Muscle layer of colon (tissue), 2 donors: ENCODE results near the gene ZNF652.
A peak's percentile ranks its signal among the peaks of the same experiment; 100 is the strongest.

Source experiments
- H3K27ac ChIP-seq: one replicate; pipeline ENCODE4 v1.7.0; 2013; ENCODE audit warnings: low read depth, mild to moderate bottlenecking, low read length, moderate library complexity
- H3K27me3 ChIP-seq, 2 donors: one replicate each; pipeline ENCODE4 v1.7.0; 2013; ENCODE audit warnings: low read length in 2 of 2, mild to moderate bottlenecking in 2 of 2; ENCODE audit not compliant: insufficient read depth in 2 of 2, control insufficient read depth in 1 of 2
- H3K36me3 ChIP-seq: one replicate; pipeline ENCODE4 v1.7.0; 2013; ENCODE audit warnings: mild to moderate bottlenecking, low read length; ENCODE audit not compliant: insufficient read depth
- H3K4me1 ChIP-seq: one replicate; pipeline ENCODE4 v1.7.0; 2013; ENCODE audit warnings: mild to moderate bottlenecking, low read length; ENCODE audit not compliant: insufficient read depth
- H3K4me3 ChIP-seq, 2 donors: one replicate each; pipeline ENCODE4 v1.7.0; 2013; ENCODE audit warnings: low read length in 2 of 2, low read depth in 1 of 2, mild to moderate bottlenecking in 1 of 2, moderate library complexity in 1 of 2
- H3K9ac ChIP-seq: one replicate; pipeline ENCODE4 v1.7.0; 2013; ENCODE audit warnings: low read length
- H3K9me3 ChIP-seq: one replicate; pipeline ENCODE4 v1.7.0; 2013; ENCODE audit warnings: mild to moderate bottlenecking, low read length
- donor health status: abdominal sarcoma.
- donor health status: Adenocarcinoma of cecum.

Gene ZNF652

GRCh38 chr17:49361902-49362722, at the start of gene ZNF652:
Gene ZNF652 (minus strand): TSS chr17:49362250. CDS start chr17:49317725, 44,525 bp downstream.
- no peaks in the 10 kb centered on the region for H3K27me3 ChIP-seq
- H3K4me3 ChIP-seq = peak within 1 kb of the TSS; percentile 90 to 93
- peaks cover 32% of the 10 kb centered on the region for H3K4me1 ChIP-seq
- no peaks in the 10 kb centered on the region for H3K36me3 ChIP-seq
- H3K27ac ChIP-seq = peak within 1 kb of the TSS; percentile 89
- peak within 1 kb of the TSS; percentile 55 for H3K9ac ChIP-seq
- no peaks in the 10 kb centered on the region for H3K9me3 ChIP-seq

GRCh38 chr17:49409066-49409465, 47.0 kb upstream of the ZNF652 start:
- Histone ChIP-seq H3K9ac (no peak overlapping the region), H3K36me3 (peaks cover 86% of the 10 kb centered on the region), H3K27me3 (no peaks in the 10 kb centered on the region), H3K9me3 (no peaks in the 10 kb centered on the region), H3K4me1 (peaks cover 18% of the 10 kb centered on the region), H3K27ac (no peak overlapping the region), H3K4me3 (no peak overlapping the region)

GRCh38 chr17:49407981-49408501, 46.0 kb upstream of the ZNF652 start:
- no peaks in the 10 kb centered on the region for H3K27me3 ChIP-seq
- no peak overlapping the region for H3K9ac ChIP-seq
- H3K36me3 ChIP-seq = peaks cover 90% of the 10 kb centered on the region
- no peak overlapping the region for H3K27ac ChIP-seq
- H3K9me3 ChIP-seq = no peaks in the 10 kb centered on the region
- H3K4me3 ChIP-seq = no peak overlapping the region
- H3K4me1 ChIP-seq = peaks cover 9% of the 10 kb centered on the region

- no peaks in the 10 kb centered on the region for H3K9me3 ChIP-seq
- H3K36me3 ChIP-seq = peaks cover 81% of the 10 kb centered on the region
- no peak overlapping the region for H3K9ac ChIP-seq
- H3K27ac ChIP-seq = no peak overlapping the region
- no peaks in the 10 kb centered on the region for H3K27me3 ChIP-seq
- no peak overlapping the region for H3K4me3 ChIP-seq
- peaks cover 9% of the 10 kb centered on the region for H3K4me1 ChIP-seq
Observed at GRCh38 chr17:49407086-49407485, 45.0 kb upstream of the ZNF652 start.

- Histone ChIP-seq H3K36me3 (peaks cover 75% of the 10 kb centered on the region), H3K27ac (no peak overlapping the region), H3K9me3 (no peaks in the 10 kb centered on the region), H3K4me1 (peaks cover 9% of the 10 kb centered on the region), H3K9ac (no peak overlapping the region), H3K4me3 (no peak overlapping the region), H3K27me3 (no peaks in the 10 kb centered on the region)
Observed at GRCh38 chr17:49406421-49407061, 44.5 kb upstream of the ZNF652 start.

GRCh38 chr17:49404906-49405305, 42.9 kb upstream of the ZNF652 start:
- H3K9ac ChIP-seq = no peak overlapping the region
- no peak overlapping the region for H3K27ac ChIP-seq
- H3K4me1 ChIP-seq = peaks cover 9% of the 10 kb centered on the region
- peaks cover 59% of the 10 kb centered on the region for H3K36me3 ChIP-seq
- no peaks in the 10 kb centered on the region for H3K27me3 ChIP-seq
- H3K4me3 ChIP-seq = no peak overlapping the region
- H3K9me3 ChIP-seq = no peaks in the 10 kb centered on the region

- no peak overlapping the region for H3K9ac ChIP-seq
- peaks cover 55% of the 10 kb centered on the region for H3K36me3 ChIP-seq
- no peaks in the 10 kb centered on the region for H3K27me3 ChIP-seq
- H3K9me3 ChIP-seq = no peaks in the 10 kb centered on the region
- H3K4me3 ChIP-seq = no peak overlapping the region
- H3K27ac ChIP-seq = no peak overlapping the region
- H3K4me1 ChIP-seq = peaks cover 13% of the 10 kb centered on the region
Observed at GRCh38 chr17:49404361-49404760, 42.3 kb upstream of the ZNF652 start.

- H3K9me3 ChIP-seq = no peaks in the 10 kb centered on the region
- no peak overlapping the region for H3K27ac ChIP-seq
- H3K9ac ChIP-seq = no peak overlapping the region
- no peaks in the 10 kb centered on the region for H3K27me3 ChIP-seq
- peaks cover 48% of the 10 kb centered on the region for H3K36me3 ChIP-seq
- H3K4me1 ChIP-seq = peaks cover 14% of the 10 kb centered on the region
- no peak overlapping the region for H3K4me3 ChIP-seq
Observed at GRCh38 chr17:49403514-49404289, 41.7 kb upstream of the ZNF652 start.

- Histone ChIP-seq H3K27ac (no peak overlapping the region), H3K9ac (no peak overlapping the region), H3K36me3 (peaks cover 39% of the 10 kb centered on the region), H3K9me3 (no peaks in the 10 kb centered on the region), H3K27me3 (no peaks in the 10 kb centered on the region), H3K4me1 (peaks cover 5% of the 10 kb centered on the region), H3K4me3 (no peak overlapping the region)
Observed at GRCh38 chr17:49402706-49403105, 40.7 kb upstream of the ZNF652 start.

GRCh38 chr17:49401971-49402611, 40.0 kb upstream of the ZNF652 start:
- peaks cover 5% of the 10 kb centered on the region for H3K4me1 ChIP-seq
- H3K9ac ChIP-seq = no peak overlapping the region
- H3K27ac ChIP-seq = no peak overlapping the region
- H3K9me3 ChIP-seq = no peaks in the 10 kb centered on the region
- H3K36me3 ChIP-seq = peaks cover 33% of the 10 kb centered on the region
- no peak overlapping the region for H3K4me3 ChIP-seq
- H3K27me3 ChIP-seq = no peaks in the 10 kb centered on the region

GRCh38 chr17:49399995-49400394, 37.9 kb upstream of the ZNF652 start:
- H3K27me3 ChIP-seq = no peaks in the 10 kb centered on the region
- peaks cover 14% of the 10 kb centered on the region for H3K36me3 ChIP-seq
- no peak overlapping the region for H3K9ac ChIP-seq
- H3K4me1 ChIP-seq = peaks cover 5% of the 10 kb centered on the region
- H3K4me3 ChIP-seq = no peak overlapping the region
- H3K9me3 ChIP-seq = no peaks in the 10 kb centered on the region
- no peak overlapping the region for H3K27ac ChIP-seq
